GM18517 (cell line): Measurements from ENCODE around the gene MYORG.
"Not testable (repeated sequence)": the region's sequence is repeated elsewhere in the genome, so short reads cannot be mapped to it uniquely, and the experiment has no call there.

ENCODE experiments used
- ATAC-seq: cut with Tn5 transposase; IDR thresholded peaks from one replicate; pipeline ENCODE4 v1.9.1; 2021; ENCODE audit warnings: mild to moderate bottlenecking, moderate library complexity; ENCODE audit not compliant: unreplicated experiment

MYORG gene

DNA sequence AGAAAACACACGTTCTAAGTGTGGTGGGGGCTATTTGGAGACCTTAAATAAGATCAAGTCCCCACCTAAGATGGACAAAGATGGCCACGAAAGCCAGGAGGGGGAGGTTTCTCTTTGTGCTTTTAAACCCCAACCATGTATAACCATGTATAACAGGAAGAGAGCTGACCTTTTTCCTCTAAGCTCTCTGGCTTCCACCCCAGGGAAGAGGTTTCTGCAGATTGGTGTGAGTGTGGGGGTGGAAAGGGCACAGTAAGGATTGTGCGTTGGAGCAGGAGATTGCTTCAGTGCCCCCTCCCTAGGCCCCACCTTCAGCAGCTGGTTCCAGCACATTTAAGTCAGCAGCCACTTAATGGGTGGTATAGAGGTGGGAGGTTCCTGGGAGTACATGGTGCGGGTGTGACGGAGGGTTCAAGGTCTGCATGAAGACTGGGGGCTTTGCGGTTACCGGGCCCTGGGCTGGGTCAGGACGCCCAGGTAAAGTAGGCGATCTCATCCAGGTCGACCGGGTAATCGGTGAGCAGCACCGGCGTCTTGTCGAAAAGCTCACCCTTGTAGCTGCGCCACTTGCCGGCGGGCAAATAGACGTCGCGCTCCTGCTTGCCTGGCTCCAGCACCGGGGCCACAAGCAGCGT is 6.2 kb downstream of the MYORG start:
- no peak for ATAC-seq

DNA sequence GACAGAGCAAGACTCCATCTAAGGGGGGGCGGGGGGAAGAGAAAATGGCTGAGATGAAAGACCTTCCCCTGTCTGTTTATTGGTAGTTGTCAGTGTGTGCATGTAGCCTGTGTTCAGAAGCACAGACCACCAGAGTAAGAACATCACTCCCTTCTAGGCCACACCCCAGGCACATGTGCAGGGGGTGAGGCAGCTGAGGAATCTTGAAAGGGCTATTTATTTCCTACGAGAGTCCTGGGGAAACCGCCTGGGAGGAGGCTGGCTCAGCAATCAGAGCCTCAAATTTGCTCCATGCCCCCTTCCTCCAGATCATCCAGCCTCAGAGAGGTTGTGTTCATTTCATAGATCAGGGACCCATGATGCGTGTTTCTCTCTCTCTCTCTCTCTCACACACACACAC is 7.1 kb downstream of the MYORG start:
- ATAC-seq = no peak

DNA sequence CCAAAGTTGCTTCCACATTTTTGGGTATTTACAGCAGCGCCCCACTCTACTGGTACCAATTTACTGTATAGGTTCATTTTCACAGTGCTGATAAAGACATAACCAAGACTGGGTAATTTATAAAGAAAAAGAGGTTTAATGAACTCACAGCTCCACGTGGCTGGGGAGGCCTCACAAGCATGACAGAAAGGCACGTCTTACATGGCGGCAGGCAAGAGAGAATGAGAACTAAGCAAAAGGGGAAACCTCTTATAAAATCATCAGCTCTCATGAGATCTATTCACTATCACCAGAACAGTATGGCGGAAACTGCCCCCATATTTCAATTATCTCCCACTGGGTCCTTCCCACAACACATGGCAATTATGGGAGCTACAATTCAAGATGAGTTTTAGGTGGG is 7.9 kb downstream of the MYORG start:
- not testable (repeated sequence) for ATAC-seq

DNA sequence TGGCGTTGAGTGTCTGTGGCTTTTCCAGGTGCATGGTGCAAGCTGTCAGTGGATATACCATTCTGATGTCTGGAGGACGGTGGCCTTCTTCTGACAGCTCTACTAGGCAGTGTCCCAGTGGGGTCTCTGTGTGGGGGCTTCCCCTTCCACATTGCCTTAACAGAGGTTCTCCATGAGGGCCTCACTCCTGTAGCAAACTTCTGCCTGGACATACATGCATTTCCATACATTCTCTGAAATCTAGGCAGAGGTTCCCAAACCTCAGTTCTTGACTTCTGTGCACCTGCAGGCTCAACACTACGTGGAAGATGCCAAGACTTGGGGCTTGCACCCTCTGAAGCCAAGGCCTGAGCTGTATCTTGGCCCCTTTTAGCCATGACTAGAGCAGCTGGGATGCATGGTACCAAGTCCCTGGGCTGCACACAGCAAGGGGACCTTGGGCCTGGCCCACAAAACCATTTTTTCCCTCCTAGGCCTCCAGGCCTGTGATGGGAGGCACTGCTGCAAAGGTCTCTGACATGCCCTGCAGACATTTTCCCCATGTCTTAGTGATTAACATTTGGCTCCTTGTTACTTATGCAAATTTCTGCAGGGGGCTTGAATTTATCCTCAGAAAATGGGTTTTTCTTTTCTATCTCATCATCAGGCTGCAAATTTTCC is 8.8 kb downstream of the MYORG start:
- ATAC-seq = not testable (repeated sequence)

DNA sequence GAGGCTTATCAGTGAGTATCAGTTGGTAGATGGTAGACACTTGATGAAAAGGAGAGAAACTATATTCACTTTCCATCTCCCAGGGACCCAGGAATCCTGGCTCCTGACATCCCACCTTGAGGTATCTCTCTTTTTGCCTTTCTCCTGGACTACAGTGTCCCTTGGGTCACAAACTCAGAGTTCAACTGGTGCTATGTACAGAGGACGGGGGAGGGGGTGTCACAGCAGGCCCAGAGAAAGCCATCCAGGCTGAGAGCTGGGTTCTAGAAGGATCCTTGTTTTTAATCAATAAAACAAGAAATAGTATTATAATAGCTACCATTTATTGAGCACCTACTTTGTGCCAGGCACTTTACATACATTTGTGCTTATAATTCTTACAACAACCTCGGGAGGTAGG is 10.3 kb downstream of the MYORG start:
- ATAC-seq = no peak

DNA sequence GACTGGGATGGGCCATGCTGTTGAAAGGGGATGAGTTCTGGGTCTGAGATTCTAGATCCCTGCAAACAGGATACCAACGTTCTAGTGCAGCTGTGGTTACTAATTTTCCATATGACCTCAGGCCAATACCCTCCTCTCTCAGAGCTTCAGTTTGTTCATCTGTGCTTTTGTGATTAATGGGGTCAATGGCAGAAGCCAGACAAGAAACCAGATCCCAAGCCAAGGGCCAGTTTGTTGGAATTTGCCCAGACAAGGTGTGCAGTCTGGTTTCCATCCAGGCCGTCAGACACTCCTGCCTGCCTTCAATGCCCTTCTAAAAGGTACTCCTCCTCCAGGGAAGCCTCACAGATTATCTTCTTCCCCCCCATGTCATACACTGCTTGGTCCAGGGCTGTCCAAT is 11.4 kb downstream of the MYORG start:
- no peak for ATAC-seq

DNA sequence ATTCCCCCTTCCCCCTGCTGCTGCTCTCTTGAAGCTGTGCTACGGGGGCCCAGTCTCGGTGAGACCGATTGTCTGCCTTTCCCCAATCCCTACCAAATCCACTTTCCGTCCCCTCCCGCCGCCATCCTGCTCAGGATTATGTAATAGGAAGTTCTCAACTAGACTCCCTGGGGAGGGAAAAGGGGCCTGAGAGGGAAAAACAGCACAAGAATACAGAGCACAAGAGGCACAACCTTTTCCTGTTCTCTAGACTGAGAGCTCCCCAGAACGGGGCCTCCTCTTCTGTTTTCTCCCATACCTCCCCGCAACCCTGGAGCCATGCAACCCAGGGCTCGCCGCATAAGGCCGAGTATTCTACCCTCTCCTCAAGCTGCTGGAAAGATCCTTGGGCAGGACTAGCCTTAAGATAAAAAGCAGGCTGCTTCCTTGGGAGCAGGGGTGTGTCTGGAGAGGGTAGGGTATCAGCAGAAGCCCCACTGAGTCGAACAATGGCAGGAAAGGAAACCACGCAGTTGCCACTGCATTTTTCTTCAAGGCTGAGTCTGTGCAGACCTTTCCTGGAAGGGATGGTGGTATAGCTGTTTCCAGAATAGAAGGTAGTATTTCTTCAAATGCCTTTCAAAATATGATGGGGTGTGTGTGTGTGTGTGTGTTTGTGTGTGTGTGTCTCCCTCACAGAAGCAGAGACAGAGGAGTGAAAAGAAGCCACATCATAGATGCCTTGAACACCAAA is 12.9 kb downstream of the MYORG start:
- ATAC-seq = no peak

DNA sequence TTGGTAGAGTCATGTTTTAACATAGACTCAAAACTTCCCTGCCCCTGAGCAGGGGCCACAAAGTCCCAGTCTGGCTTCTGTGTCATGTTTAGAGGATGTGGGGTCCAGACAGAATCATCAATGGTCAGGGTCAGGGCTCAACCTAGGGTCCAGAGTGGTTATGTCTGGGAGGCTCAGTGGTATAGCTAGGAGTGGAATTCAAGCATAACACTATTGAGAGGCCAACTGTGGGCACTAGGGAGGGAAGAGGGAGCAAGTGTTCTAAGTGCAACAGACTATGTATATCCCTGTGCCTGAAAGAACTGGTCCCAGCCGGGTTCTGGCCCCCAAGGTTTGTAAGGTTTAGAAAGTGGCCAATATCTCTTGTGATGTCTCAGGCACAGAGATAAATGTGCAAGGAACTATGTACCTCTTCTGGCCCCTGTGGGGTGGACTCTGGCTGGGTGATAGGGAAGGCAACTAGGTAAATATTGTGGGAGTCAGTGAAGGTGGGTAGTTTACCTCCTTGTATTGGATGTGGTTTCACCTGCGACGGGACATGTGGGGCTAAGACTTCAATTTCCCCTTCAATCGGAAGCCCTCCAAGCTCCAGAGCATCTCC is 14.0 kb downstream of the MYORG start:
- ATAC-seq = no peak

DNA sequence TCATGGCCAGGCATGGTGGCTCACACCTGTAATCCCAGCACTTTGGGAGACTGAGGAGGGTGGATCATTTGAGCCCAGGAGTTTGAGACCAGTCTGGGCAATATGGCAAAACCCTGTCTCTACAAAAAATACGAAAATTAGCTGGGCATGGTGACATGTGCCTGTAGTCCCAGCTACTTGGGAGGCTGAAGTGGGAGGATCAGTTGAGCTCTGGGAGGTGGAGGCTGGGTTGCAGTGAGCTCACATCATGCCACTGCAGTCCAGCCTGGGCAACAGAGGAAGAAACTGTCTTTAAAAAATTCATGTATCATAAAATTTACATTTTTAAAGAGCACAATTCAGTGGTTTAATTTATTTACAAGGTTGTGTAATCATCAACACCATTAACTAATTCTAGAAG is 23.7 kb downstream of the MYORG start:
- ATAC-seq = not testable (repeated sequence)

DNA sequence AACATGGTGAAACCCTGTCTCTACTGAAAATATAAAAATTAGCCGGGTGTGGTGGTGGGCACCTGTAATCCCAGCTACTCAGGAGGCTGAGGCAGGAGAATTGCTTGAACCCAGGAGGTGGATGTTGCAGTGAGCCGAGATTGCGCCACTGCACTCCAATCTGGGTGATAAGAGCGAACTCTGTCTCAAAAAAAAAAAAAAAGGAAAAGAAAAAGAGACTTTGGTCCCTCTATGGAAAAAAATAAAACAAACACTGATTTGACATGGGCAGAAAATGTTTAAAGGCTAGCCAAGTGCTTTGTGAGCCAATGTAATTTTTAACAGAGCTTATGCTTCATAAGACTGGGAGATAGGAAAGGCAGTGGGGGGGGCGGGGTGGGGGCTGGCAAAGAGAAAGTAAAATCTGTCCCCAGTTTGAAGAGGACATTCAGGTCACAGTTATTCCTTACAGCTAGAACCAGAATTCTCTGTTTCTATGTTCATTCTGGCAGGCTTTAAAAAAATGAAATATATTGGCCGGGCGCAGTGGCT is 24.5 kb downstream of the MYORG start:
- ATAC-seq = not testable (repeated sequence)

DNA sequence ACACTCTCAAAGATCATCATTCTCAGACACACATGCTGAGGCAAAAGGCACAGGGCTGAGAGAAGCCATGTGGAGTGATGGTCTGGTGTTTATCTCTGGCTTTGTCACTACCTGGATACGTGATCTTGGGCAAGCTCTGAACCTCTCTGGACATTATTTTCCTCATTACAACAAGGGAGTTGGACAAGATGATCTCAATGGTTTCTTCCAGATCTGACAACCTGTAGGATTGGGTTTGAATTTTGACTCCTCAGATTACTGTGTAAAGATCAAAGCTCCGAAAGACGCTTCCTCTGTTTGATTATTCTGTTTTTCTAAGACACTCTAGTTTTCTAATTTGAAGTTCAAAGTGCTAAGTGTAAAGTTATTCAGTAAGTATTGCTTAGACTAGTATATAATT is 27.4 kb downstream of the MYORG start:
- no peak for ATAC-seq

DNA sequence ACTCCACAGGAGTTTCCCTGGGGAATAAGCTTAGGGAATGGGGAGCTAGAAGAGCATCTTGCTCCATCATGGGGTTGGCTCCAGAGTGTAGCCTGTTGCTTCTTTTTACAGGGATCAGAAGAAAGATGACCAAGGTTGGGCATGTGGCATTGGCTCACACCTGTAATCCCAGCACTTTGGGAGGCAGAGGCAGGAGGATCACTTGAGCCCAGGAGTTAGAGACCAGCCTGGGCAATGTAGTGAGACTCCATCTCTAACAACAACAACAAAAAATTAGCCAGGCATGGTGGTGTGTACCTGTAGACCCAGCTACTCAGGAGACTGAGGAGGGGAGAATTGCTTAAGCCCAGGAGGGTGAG is 28.9 kb downstream of the MYORG start:
- ATAC-seq = no peak

DNA sequence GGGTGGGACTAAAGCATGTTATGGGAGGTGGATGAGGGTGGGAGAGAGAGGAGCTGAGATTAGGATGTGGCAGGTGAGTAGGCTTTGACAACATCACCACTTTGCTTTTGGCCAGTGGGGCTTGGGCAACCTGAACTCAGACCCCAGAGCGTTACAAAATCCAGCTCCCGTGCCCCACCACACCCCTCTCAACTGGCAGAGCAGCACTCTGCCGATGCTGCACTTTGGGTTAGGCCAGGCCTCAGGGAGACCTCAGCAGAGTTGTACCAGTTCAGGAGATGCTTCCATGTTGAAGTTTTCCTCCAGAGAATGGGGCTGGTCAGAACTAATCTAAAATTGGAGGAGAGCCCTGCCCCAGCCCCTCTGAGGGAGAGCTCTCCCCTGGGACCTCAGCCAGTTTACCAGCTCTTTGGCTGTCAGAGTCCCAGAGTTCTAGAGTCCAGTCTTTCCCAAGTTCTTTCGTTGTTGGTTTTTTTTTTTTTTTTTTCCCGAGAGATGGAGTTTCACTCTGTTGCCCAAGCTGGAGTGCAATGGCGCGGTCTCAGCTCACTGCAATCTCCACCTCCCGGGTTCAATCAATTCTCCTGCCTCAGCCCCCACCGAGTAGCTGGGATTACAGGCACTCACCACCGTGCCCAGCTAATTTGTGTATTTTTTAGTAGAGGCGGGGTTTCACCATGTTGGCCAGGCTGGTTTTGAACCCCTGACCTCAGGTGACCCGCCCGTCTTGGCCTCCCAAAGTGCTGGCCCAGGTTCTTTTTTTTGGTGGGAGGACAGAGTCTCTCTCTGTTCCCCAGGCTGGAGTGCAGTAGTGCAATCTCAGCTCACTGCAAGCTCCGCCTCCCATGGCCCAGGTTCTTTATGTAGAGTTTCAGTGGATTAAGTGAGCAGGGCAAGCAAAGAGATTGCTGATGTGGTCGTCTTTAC is 29.6 kb downstream of the MYORG start:
- ATAC-seq = no peak

DNA sequence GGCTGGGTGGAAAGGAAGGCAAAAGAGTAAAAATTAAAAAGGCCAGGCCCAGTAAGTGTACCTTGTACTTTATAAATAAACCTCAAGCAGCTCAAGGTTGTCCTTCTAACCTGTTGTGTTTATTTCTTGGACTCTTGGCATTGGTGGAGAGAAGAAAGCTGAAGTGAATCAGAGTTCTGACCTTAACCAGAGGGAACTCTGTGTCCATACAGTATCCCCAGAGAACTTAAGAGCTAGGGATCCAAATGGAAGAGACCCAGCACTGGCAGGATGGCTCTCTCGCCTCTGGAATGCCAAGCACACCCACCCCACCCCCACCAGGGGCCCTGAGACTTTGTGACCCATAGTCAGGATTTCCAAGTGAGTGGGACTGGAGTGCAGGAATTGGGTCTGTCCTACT is 33.1 kb downstream of the MYORG start:
- ATAC-seq = no peak

DNA sequence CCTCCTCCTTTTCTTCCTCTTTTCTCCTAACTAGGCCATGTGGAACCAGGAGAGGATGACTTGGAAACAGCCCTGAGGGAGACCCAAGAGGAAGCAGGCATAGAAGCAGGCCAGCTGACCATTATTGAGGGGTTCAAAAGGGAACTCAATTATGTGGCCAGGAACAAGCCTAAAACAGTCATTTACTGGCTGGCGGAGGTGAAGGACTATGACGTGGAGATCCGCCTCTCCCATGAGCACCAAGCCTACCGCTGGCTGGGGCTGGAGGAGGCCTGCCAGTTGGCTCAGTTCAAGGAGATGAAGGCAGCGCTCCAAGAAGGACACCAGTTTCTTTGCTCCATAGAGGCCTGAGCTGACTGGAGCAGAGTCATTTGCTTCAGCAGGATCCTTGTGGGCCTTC is 33.6 kb downstream of the MYORG start:
- ATAC-seq = no peak

DNA sequence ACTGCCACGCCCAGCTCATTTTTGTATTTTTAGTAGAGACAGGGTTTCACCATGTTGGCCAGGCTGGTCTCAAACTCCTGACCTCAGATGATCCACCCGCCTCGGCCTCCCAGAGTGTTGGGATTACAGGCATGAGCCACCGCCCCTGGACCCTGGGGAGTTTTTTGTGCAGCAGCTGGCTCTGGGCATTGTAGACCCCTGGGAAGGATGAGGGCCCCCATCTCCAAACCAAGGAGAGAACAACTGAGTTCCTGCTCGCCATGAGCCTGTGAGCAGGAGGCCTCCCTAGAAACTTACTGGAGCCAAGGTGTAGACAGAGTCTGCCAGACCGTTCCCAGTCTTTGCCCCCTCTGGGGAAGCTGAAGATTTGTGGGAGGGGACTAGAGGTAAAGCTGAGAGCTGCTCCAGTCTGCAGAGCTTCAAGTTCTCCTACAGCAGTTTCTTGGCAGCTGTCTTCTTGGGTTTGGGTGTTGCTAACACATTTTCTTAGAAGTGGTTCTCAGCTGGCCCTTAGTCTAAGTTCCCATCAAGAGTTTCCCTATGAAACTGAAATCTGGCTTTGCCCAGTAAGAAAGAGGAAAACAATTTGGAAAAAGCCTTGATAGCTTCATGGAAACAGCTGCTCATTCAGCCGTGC is 34.9 kb downstream of the MYORG start:
- no peak for ATAC-seq

DNA sequence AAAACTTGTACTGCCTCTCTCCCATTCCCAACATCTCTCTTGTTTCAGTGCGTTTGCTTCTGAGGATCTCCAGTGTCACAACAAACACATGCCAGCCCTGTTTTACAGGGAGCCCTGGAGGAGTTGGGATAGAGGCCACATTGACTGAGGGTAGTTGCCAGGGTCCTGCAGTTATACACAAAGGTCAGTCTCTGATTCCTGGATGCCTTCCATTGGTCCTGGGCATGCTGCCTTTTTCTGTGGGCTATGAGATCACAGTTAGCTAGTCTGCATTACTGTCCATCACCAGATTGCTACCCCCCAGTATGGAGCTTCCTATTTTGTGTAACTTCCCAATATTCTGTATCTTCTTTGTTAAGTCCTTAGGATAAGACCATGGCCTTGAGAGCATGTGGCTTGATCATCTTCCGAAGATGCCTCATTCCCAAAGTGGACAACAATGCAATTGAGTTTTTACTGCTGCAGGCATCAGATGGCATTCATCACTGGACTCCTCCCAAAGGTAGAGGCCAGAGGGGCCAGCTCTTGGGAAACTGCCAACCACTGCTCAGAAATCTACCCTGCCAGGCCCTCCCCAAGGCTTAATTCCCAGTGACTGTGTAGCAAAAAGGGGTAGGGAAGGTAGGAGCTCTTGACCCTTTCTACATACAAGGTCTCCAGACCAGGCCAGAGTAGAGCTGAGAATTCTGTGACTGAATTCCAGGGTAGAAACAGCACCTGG is 37.9 kb downstream of the MYORG start:
- no peak for ATAC-seq

DNA sequence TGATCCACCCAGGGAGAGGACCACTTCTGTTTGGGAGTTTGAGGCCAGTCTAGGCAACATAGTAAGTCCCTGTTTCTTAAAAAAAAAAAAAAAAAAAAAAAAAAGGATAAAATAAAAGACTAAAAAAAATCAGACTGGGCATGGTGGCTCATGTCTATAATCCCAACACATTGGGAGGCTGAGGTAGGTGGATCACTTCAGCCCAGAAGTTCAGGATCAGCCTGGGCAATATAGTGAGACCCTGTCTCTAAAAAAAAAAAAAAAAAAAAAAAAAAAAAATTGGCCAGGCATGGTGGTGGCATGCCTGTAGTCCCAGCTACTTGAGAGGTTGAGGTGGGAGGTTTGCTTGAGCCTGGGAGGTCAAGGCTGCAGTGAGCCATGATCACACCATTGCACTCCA is 38.6 kb downstream of the MYORG start:
- not testable (repeated sequence) for ATAC-seq

DNA sequence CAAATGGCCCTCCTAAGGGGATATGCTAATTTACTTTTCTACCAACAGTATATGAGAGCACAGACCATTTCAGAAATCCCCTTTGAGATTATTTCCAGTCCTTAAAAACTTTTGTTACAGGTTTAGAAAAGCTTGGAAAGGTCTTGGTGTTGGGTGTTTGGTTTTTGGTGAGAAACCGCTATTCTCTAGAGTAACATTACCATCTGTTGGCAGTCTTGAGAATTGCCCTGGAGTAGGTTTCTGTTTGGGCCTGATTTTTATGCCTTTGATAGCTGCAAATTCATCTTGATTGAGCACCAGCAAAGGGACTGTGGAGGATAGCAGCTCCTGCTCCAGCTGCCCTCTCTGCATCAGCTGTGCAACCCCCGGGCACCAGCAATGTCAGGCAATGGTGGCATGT is 39.3 kb downstream of the MYORG start:
- ATAC-seq = no peak

DNA sequence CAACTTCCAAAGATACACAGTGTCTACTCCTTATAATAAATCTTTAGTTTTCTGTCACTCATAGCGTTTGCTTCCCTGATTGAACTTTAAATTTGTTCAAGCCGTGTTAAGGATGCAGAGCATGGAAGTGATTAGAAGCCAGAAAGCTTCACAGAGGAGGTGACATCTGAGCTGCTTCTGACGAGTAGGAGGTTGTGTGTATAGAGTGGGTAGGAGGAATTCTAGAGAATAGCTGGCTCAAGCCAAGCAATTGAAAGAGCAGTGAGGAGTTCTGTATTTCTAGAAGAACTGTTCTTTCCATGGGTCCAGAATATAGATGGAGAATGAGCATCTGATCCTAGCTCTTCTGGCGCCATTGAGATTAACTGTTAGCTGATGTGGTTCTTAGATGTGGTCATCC is 41.3 kb downstream of the MYORG start:
- no peak for ATAC-seq
